KMS-11 (cell line): ENCODE data around the gene ZC3H6.

Experiments
- H2AFZ ChIP-seq: fragments of 200-600 bp; sonication (generic); 2 replicates; pipeline ENCODE4 v1.6.1; 2016; ENCODE audit warnings: antibody characterized with exemption, mixed run types, low read depth
- H3K27ac ChIP-seq: fragments of 200-600 bp; sonication (generic); 2 replicates; pipeline ENCODE4 v1.6.1; 2016; ENCODE audit warnings: mild to moderate bottlenecking, mixed run types
- H3K27me3 ChIP-seq: fragments of 200-600 bp; sonication (generic); 2 replicates; pipeline ENCODE4 v1.6.1; 2017; ENCODE audit warnings: mild to moderate bottlenecking, low read depth, mixed run types, moderate library complexity; ENCODE audit not compliant: insufficient read depth
- H3K36me3 ChIP-seq: fragments of 200-600 bp; sonication (generic); 2 replicates; pipeline ENCODE4 v1.6.1; 2017; ENCODE audit warnings: mild to moderate bottlenecking, mixed run types; ENCODE audit not compliant: insufficient read depth
- H3K4me1 ChIP-seq: fragments of 200-600 bp; sonication (generic); 2 replicates; pipeline ENCODE4 v1.6.1; 2016; ENCODE audit warnings: mild to moderate bottlenecking, low read depth, mixed run types; ENCODE audit not compliant: poor library complexity, severe bottlenecking
- H3K4me2 ChIP-seq: fragments of 200-600 bp; sonication (generic); 2 replicates; pipeline ENCODE4 v1.7.0; 2016; ENCODE audit warnings: mild to moderate bottlenecking, mixed run types
- H3K4me3 ChIP-seq: fragments of 200-600 bp; sonication (generic); IDR thresholded peaks from 2 replicates; pipeline ENCODE4 v1.6.1; 2017; ENCODE audit warnings: low read depth, low read length, mixed read lengths; ENCODE audit not compliant: insufficient read depth
- H3K79me2 ChIP-seq: fragments of 200-600 bp; sonication (generic); 2 replicates; pipeline ENCODE4 v1.6.1; 2016; ENCODE audit warnings: low read depth, mixed run types; ENCODE audit not compliant: insufficient read depth
- H3K9ac ChIP-seq: fragments of 200-600 bp; sonication (generic); 2 replicates; pipeline ENCODE4 v1.6.1; 2016; ENCODE audit warnings: mild to moderate bottlenecking, mixed run types
- H4K20me1 ChIP-seq: fragments of 200-600 bp; sonication (generic); 2 replicates; pipeline ENCODE4 v1.6.1; 2016; ENCODE audit warnings: mild to moderate bottlenecking, mixed run types; ENCODE audit not compliant: insufficient read depth
- TF ChIP-seq, protein P1 (sequence below): fragments of 200-600 bp; sonication (generic); conservative IDR thresholded peaks from 2 replicates; pipeline ENCODE4 v1.6.1; 2017; ENCODE audit warnings: low read depth, mild to moderate bottlenecking, antibody characterized with exemption, low read length, moderate library complexity, mixed read lengths

ZC3H6 gene

DNA sequence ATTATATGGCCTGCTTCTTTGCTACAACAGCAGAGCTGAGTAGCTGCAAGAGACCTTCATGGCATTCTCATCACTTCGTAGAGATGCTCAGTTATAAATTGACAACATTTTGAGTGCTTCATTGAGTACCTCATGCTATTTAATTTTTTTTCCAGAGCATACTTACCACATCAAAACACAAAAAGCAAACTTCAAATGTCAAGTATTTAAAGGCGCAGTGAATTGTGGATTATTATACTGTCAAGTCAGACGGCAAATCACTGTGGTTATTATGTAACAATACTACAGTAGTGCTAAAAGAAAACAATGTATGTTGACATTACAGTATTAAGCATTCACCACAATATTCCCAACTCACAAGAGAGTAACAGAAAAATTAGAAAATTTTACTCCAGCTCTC, 33.0 kb upstream of the ZC3H6 start:
- Histone ChIP-seq H3K4me3 (no peak overlapping the region), H2AFZ (no peak overlapping the region), H3K4me2 (no peak overlapping the region), H4K20me1 (no peaks in the 10 kb centered on the region), H3K36me3 (no peaks in the 10 kb centered on the region), H3K27ac (no peak overlapping the region), H3K27me3 (no peaks in the 10 kb centered on the region), H3K9ac (no peak overlapping the region), H3K79me2 (no peaks in the 10 kb centered on the region), H3K4me1 (no peaks in the 10 kb centered on the region)
- TF ChIP-seq, protein P1, sequence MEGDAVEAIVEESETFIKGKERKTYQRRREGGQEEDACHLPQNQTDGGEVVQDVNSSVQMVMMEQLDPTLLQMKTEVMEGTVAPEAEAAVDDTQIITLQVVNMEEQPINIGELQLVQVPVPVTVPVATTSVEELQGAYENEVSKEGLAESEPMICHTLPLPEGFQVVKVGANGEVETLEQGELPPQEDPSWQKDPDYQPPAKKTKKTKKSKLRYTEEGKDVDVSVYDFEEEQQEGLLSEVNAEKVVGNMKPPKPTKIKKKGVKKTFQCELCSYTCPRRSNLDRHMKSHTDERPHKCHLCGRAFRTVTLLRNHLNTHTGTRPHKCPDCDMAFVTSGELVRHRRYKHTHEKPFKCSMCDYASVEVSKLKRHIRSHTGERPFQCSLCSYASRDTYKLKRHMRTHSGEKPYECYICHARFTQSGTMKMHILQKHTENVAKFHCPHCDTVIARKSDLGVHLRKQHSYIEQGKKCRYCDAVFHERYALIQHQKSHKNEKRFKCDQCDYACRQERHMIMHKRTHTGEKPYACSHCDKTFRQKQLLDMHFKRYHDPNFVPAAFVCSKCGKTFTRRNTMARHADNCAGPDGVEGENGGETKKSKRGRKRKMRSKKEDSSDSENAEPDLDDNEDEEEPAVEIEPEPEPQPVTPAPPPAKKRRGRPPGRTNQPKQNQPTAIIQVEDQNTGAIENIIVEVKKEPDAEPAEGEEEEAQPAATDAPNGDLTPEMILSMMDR: no peak

DNA sequence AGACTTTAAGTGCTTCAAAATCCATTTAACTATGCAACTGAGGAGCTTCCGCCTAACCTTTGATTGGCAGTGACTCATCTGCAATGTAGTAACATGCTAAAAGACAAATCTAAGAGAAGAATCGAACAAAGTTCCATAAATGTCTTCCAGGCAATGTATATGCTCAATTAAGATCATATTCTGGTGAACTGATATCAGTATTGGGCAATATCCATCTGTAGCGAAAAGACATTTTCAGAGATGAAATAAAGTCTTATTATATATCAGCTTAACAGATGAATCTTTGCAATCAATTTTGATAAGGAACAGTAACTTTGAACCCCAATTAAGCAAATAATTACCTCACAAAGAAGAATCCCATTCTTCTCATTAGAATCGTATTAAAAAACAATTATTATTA, 32.2 kb upstream of the ZC3H6 start:
- no peaks in the 10 kb centered on the region for H3K79me2 ChIP-seq
- no peak overlapping the region for H3K4me2 ChIP-seq
- no peaks in the 10 kb centered on the region for H3K4me1 ChIP-seq
- H3K4me3 ChIP-seq: no peak overlapping the region
- no peak overlapping the region for H2AFZ ChIP-seq
- TF ChIP-seq, protein P1: no peak
- no peak overlapping the region for H3K27ac ChIP-seq
- no peaks in the 10 kb centered on the region for H3K36me3 ChIP-seq
- H3K27me3 ChIP-seq: no peaks in the 10 kb centered on the region
- no peak overlapping the region for H3K9ac ChIP-seq
- no peaks in the 10 kb centered on the region for H4K20me1 ChIP-seq

DNA sequence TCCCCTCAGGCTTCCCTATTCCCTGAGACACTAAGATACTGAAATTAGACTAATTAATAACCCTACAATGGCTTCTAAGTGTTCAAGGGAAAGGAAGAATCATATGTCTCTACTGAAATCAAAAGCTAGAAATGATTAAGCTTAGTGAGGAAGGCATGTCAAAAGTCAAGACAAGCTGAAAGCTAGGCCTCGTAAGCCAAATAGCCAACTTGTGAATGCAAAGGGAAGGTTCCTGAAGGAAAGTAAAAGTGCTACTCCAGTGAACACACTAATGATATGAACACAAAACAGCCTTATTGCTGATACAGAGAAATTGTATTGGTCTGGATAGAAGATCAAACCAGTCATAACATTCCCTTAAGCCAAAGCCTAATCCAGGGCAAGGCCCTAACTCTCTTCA, 30.5 kb upstream of the ZC3H6 start:
- no peak overlapping the region for H3K9ac ChIP-seq
- H4K20me1 ChIP-seq: no peaks in the 10 kb centered on the region
- H3K4me3 ChIP-seq: no peak overlapping the region
- no peak overlapping the region for H2AFZ ChIP-seq
- H3K27ac ChIP-seq: no peak overlapping the region
- H3K4me1 ChIP-seq: no peaks in the 10 kb centered on the region
- TF ChIP-seq, protein P1: no peak
- no peaks in the 10 kb centered on the region for H3K27me3 ChIP-seq
- no peak overlapping the region for H3K4me2 ChIP-seq
- H3K79me2 ChIP-seq: no peaks in the 10 kb centered on the region
- H3K36me3 ChIP-seq: no peaks in the 10 kb centered on the region

DNA sequence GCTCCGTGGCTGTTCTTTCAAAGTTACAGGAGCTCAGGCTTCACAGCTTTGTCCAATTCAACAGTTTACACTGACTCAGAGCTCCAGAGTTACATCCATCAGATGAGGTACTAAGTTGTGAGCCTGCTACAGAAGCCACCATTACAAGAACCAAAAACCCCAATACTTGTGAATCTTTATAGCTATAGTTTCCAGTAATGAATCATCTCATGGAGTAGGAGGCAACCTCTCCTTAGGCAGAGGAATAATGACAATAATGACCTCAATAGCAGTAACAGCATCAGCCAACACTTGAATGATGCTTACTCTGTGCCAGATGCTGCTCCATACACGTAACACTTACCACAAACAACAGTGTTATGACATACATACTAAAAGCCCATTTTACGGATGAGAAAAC, 24.1 kb upstream of the ZC3H6 start:
- Histone ChIP-seq H4K20me1 (no peaks in the 10 kb centered on the region), H3K79me2 (peaks cover 35% of the 10 kb centered on the region), H3K4me2 (no peak overlapping the region), H3K4me1 (peaks cover 9% of the 10 kb centered on the region), H3K4me3 (no peak overlapping the region), H3K36me3 (no peaks in the 10 kb centered on the region), H3K9ac (no peak overlapping the region), H2AFZ (no peak overlapping the region), H3K27me3 (no peaks in the 10 kb centered on the region), H3K27ac (no peak overlapping the region)
- TF ChIP-seq, protein P1: no peak
